SKM-1 treated with dmso at 0.1 percent for 144 hours (cell line): ENCODE data around the gene CYP2U1.
"Not testable (repeated sequence)": the region's sequence is repeated elsewhere in the genome, so short reads cannot be mapped to it uniquely, and the experiment has no call there.

Experiments
- DNase-seq: peaks from one replicate; lab custom pipeline; 2025; ENCODE audit not compliant: unreplicated experiment; lab: John Stamatoyannopoulos, UW

Gene CYP2U1

GRCh38 chr4:107917500-107917899, 13.8 kb upstream of the CYP2U1 start:
- DNase-seq = no peak

GRCh38 chr4:107922486-107923473, 8.6 kb upstream of the CYP2U1 start:
- DNase-seq = no peak

- not testable (repeated sequence) for DNase-seq
These were observed 5.6 kb upstream of the CYP2U1 start for GRCh38 chr4:107925713-107926112.

- not testable (repeated sequence) for DNase-seq
These were observed 4.5 kb upstream of the CYP2U1 start for GRCh38 chr4:107926875-107927274.

- DNase-seq = peak; percentile 40
These were observed 499 bp downstream of the CYP2U1 start for GRCh38 chr4:107931775-107932321.

GRCh38 chr4:107935246-107935645, 3.9 kb downstream of the CYP2U1 start:
- DNase-seq = no peak

GRCh38 chr4:107937040-107937439, 5.7 kb downstream of the CYP2U1 start:
- no peak for DNase-seq

GRCh38 chr4:107939307-107939706, 8.0 kb downstream of the CYP2U1 start:
- DNase-seq = no peak

GRCh38 chr4:107945809-107946208, 14.5 kb downstream of the CYP2U1 start:
- no peak for DNase-seq

- no peak for DNase-seq
These were observed 19.6 kb downstream of the CYP2U1 start for GRCh38 chr4:107950746-107951540.

- DNase-seq = no peak
These were observed 20.2 kb downstream of the CYP2U1 start for GRCh38 chr4:107951551-107951950.

GRCh38 chr4:107956011-107956410, 24.7 kb downstream of the CYP2U1 start:
- no peak for DNase-seq

- DNase-seq = no peak
These were observed 35.6 kb downstream of the CYP2U1 start for GRCh38 chr4:107966903-107967302.

- DNase-seq = not testable (repeated sequence)
These were observed 36.2 kb downstream of the CYP2U1 start for GRCh38 chr4:107967519-107967918.

GRCh38 chr4:107967921-107968320, 36.6 kb downstream of the CYP2U1 start:
- not testable (repeated sequence) for DNase-seq

GRCh38 chr4:107970063-107970798, 38.9 kb downstream of the CYP2U1 start:
- no peak for DNase-seq

- no peak for DNase-seq
These were observed 41.3 kb downstream of the CYP2U1 start for GRCh38 chr4:107972605-107973004.

GRCh38 chr4:107974523-107974922, 43.2 kb downstream of the CYP2U1 start:
- DNase-seq = no peak

- no peak for DNase-seq
These were observed 46.1 kb downstream of the CYP2U1 start for GRCh38 chr4:107977482-107977881.

- no peak for DNase-seq
These were observed 46.8 kb downstream of the CYP2U1 start for GRCh38 chr4:107977966-107978705.
